A673 (cell line): ENCODE data around the gene CRYGC. TPM values are rescaled to one million over a fixed set of nuclear protein-coding genes. Genes with fewer than 3 reads are reported as not detected.
"Not testable (repeated sequence)": the region's sequence is repeated elsewhere in the genome, so short reads cannot be mapped to it uniquely, and the experiment has no call there.

Experiments
- BruUV-seq: library from RNA; stranded (reverse); fragments of 400-500 nt; replicated peaks from 2 replicates; lab custom pipeline; 2021; lab: Mats Ljungman, UMichigan
- CTCF ChIA-PET: fragments of 300-600 bp; sonication (Branson Sonifier 250); formaldehyde crosslinking; loops from one replicate; lab custom pipeline; 2022; ENCODE audit warnings: antibody characterized with exemption; lab: Charles Lee
- POLR2A ChIA-PET: fragments of 300-600 bp; sonication (Branson Sonifier 250); formaldehyde crosslinking; loops from one replicate; lab custom pipeline; 2022; ENCODE audit warnings: antibody characterized with exemption; ENCODE audit not compliant: low non-redundant PET; lab: Charles Lee
- DNase-seq: peaks from one replicate; pipeline ENCODE4 v3.0.0-alpha.2; 2015; ENCODE audit warnings: low spot score
- H3K27ac ChIP-seq: fragments of 200-600 bp; sonication (generic); 2 replicates; pipeline ENCODE4 v1.5.1; 2016; ENCODE audit warnings: mixed run types, low read depth, mild to moderate bottlenecking, mixed read lengths, antibody characterized with exemption, low read length; ENCODE audit not compliant: poor library complexity, severe bottlenecking
- H3K27me3 ChIP-seq: fragments of 200-600 bp; sonication (generic); replicated peaks from 2 replicates; pipeline ENCODE4 v1.6.1; 2017; ENCODE audit warnings: mixed run types, low read depth, mild to moderate bottlenecking, mixed read lengths, antibody characterized with exemption, low read length; ENCODE audit not compliant: insufficient read depth, poor library complexity
- H3K36me3 ChIP-seq: fragments of 200-600 bp; sonication (generic); 2 replicates; pipeline ENCODE4 v1.6.1; 2016; ENCODE audit warnings: mixed run types, mild to moderate bottlenecking, mixed read lengths, antibody characterized with exemption, low read length; ENCODE audit not compliant: insufficient read depth, poor library complexity, severe bottlenecking
- H3K4me1 ChIP-seq: fragments of 200-600 bp; sonication (generic); 2 replicates; pipeline ENCODE4 v1.6.1; 2017; ENCODE audit warnings: mixed run types, mild to moderate bottlenecking, mixed read lengths, antibody characterized with exemption, low read length; ENCODE audit not compliant: insufficient read depth, poor library complexity, severe bottlenecking
- H3K4me3 ChIP-seq: fragments of 200-600 bp; sonication (generic); 2 replicates; pipeline ENCODE4 v1.5.1; 2016; ENCODE audit warnings: low read depth, mixed run types, mild to moderate bottlenecking, mixed read lengths, low read length; ENCODE audit not compliant: poor library complexity, severe bottlenecking
- H3K9me3 ChIP-seq: fragments of 200-600 bp; sonication (generic); 2 replicates; pipeline ENCODE4 v1.6.1; 2016; ENCODE audit warnings: mixed run types, low read depth, mild to moderate bottlenecking, mixed read lengths, antibody characterized with exemption, low read length; ENCODE audit not compliant: poor library complexity, severe bottlenecking
- CTCF ChIP-seq: fragments of 300-800, 200-600 bp; sonication (generic); conservative IDR thresholded peaks from 2 replicates; pipeline ENCODE4 v1.5.1; 2017; ENCODE audit warnings: low read depth, mild to moderate bottlenecking, antibody characterized with exemption, low read length, moderate library complexity, mixed read lengths
- EZH2 ChIP-seq: fragments of 200-600 bp; sonication (generic); IDR thresholded peaks from 2 replicates; pipeline ENCODE4 v1.6.1; 2017; ENCODE audit warnings: borderline replicate concordance, low read depth, mild to moderate bottlenecking, mixed read lengths, antibody characterized with exemption, low read length; ENCODE audit not compliant: poor library complexity, severe bottlenecking
- intact Hi-C: fragments of 100-400 bp; cut with micrococcal nuclease; formaldehyde crosslinking; loops from one replicate; pipeline ENCODE4 v1.10.0; 2022; ENCODE audit not compliant: unreplicated experiment
- total RNA-seq: library from RNA; stranded (reverse); gene quantifications from 2 replicates; pipeline ENCODE4 v1.2.3, GENCODE V29; 2021

Gene CRYGC
- total RNA-seq, 1 experiment from 2014 or later: not detected

DNA sequence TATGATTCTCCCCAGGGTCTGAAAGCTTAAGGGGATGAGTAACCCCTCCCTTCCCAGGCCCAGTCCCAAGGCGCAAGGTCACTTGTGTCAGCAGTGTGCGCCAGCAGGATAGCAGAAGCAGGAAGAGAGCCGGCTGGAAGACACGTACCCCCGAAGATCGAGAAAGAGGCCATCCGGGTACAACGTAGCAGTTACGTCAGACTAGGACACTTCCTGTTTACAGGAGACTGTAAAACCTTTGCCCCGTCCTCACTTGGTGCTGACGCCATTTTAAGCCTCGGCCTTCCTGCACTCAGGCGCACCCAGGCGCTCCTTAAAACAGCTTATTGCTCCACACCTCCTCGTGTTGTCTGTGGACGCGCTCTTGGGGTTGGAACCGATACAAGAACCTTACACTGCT, 9.8 kb upstream of the CRYGC start:
- DNase-seq: no peak
- TF ChIP-seq EZH2: no peak
- no peak for TF ChIP-seq CTCF
- H3K4me3 ChIP-seq: no peak overlapping the region
- CTCF ChIA-PET: no interaction called here
- H3K4me1 ChIP-seq: peaks cover 9% of the 10 kb centered on the region
- BruUV-seq: no TSS peak
- POLR2A ChIA-PET: no interaction called here
- no peak overlapping the region for H3K27ac ChIP-seq
- H3K36me3 ChIP-seq: no peaks in the 10 kb centered on the region
- H3K27me3 ChIP-seq: no peaks in the 10 kb centered on the region
- H3K9me3 ChIP-seq: no peaks in the 10 kb centered on the region
- intact Hi-C loops: no loop called here

DNA sequence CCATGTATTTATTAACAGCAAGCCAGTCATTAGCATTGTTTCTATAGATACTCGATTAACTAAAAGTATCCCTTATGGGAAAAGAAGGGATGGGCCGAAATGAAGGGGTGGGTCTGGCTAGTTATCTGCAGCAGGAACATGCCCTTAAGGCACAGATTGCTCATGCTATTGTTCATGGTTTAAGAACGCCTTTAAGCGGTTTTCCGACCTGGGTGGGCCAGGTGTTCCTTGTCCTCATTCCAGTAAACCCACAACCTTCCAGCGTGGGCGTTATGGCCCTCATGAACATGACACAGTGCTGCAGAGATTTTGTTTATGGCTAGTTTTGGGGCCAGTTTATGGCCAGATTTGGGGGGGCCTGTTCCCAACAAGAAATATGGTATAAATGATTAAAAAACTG, 8.7 kb upstream of the CRYGC start:
- POLR2A ChIA-PET, intact Hi-C loops, H3K27ac ChIP-seq, H3K4me3 ChIP-seq, H3K9me3 ChIP-seq, H3K4me1 ChIP-seq, CTCF ChIA-PET, BruUV-seq, DNase-seq, H3K27me3 ChIP-seq, H3K36me3 ChIP-seq: not testable (repeated sequence)

DNA sequence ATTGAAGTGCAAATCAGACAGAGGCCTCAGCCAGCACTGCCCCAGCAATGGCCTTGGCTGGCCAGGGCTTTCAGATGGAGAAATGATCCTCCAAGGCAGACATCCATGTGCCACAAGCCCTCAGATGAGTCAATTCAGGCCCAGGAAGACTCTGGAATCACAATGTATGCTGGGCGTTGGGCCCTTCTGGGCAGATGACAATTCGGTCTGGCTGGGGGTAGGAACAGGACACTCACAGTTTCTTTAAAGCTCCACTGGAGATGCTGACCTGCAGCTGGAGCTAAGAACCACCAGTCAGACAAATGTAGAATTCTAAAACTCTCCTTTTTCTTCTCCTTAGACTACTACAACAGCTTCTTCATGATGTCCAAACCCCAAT, 7.1 kb upstream of the CRYGC start:
- H3K9me3 ChIP-seq: no peaks in the 10 kb centered on the region
- H3K4me1 ChIP-seq: no peaks in the 10 kb centered on the region
- no peaks in the 10 kb centered on the region for H3K36me3 ChIP-seq
- H3K27ac ChIP-seq: no peak overlapping the region
- H3K27me3 ChIP-seq: no peaks in the 10 kb centered on the region
- no TSS peak for BruUV-seq
- intact Hi-C loops: no loop called here
- no peak overlapping the region for H3K4me3 ChIP-seq
- POLR2A ChIA-PET: interaction anchor here (0.6 kb wide), 1 partner anchor 11 kb away, joined by 4 read pairs; no protein-coding TSS in a partner anchor
- TF ChIP-seq EZH2 (no peak), CTCF (no peak)
- no peak for DNase-seq
- CTCF ChIA-PET: no interaction called here

GRCh38 chr2:208135794-208136715, 6.4 kb upstream of the CRYGC start:
- DNase-seq: no peak
- Histone ChIP-seq H3K4me3 (no peak overlapping the region), H3K9me3 (no peaks in the 10 kb centered on the region), H3K4me1 (no peaks in the 10 kb centered on the region), H3K27me3 (no peaks in the 10 kb centered on the region), H3K27ac (no peak overlapping the region), H3K36me3 (no peaks in the 10 kb centered on the region)
- no TSS peak for BruUV-seq
- intact Hi-C loops: no loop called here
- ChIA-PET POLR2A (interaction anchor here (0.6 kb wide), 1 partner anchor 11 kb away, joined by 4 read pairs; no protein-coding TSS in a partner anchor), CTCF (no interaction called here)
- TF ChIP-seq EZH2: no peak
- TF ChIP-seq CTCF: no peak
